KBM-7 (cell line): ENCODE measurements around the gene ZNF614.
"Not testable (repeated sequence)": the region's sequence is repeated elsewhere in the genome, so short reads cannot be mapped to it uniquely, and the experiment has no call there.

Experiments used
- DNase-seq: peaks from one replicate; pipeline ENCODE4 v3.0.0-alpha.2; 2015
- in situ Hi-C: fragments of 300-500 bp; cut with MboI; formaldehyde crosslinking; loops from 2 replicates; pipeline ENCODE4 v1.14.3; 2020; ENCODE audit warnings: low sequenced_read_pairs, low pct_unique_long_range_greater_than_20kb, mixed read lengths

Gene ZNF614

DNA sequence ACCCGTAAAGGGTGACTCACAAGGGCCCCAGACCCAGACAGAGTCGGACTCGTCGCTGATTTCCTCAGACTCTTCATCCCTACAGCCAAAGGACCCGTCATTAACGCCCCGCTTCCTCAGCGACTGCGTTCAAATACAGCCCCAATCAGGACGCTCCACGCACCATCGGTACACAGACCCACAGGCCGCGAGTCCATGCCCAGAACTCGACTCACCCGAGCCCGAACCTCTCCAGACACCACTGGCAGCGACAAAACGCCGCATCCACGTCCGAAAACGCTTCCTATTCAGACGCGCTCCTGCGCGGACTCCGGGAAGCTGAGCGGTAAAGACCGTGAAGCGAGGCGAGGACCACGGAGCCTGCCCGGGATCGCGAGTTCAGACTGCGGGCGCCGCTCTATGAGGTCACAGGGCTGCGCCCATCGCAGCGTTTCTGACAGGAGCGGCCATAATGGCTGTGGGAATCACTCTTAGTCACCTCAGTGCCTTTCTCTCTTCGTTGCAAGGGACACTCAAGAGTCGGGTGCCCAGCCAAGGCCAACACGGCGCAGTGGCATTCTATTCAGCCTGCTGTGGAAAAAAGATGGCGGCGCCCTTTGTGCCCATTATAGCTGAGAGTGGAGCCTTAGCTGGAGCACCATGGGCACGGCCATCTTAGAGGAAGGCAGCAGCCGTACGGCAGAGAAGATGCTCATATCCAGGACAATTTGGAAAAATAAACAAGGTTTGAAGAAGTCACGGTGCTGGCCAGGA lies at the start of gene ZNF614:
TSS of gene ZNF614 (minus strand) at position 353 of the 753 bp plus-strand sequence. CDS start 2,634 bp downstream, outside the sequence.
- peak; percentile 90 for DNase-seq
- in situ Hi-C loops = no loop called here

GRCh38 chr19:52070496-52070895 lies 42.3 kb upstream of the ZNF614 start:
- DNase-seq = no peak
- in situ Hi-C loops = no loop called here

DNA sequence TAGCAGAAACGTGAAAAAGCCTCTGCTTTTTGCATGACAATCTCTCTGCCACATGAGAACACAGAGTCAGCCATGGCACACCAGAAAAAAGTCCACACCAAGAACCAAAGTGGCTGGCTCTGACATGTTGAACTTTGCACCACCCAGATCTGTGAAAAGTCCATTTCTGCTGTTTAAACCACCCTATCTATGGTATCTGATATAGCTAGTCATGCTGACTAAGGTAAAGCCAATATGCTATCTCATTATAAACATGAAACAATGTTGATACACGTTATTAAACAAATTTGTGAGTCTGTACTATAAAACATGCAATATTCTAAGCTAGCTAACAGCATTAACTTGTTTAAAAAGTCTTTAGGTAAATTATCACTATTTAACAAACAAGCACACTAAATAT lies 41.5 kb upstream of the ZNF614 start:
- no peak for DNase-seq
- in situ Hi-C loops = no loop called here

DNA sequence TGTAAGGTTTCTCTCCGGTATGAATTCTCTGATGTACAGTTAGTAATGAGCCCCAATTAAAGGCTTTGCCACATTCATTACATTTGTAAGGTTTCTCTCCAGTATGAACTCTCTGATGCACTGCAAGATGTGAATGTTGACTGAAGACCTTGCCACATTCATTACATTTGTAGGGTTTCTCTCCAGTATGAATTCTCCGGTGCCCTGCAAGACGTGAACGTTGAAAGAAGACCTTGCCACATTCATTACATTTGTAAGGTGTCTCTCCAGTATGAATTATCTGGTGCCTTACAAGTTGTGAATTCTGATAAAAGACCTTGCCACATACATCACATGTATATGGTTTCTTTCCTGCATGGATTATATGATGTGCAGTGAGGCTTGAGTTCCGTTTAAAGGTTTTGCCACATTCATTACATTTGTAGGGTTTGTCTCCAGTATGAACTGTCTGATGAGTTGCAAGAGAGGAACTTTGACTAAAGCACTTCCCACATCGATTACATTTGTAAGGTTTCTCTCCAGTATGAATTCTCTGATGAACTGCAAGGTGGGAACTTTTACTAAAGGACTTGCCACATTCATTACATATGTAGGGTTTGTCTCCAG lies 38.2 kb upstream of the ZNF614 start:
- in situ Hi-C loops = no loop called here
- no peak for DNase-seq

DNA sequence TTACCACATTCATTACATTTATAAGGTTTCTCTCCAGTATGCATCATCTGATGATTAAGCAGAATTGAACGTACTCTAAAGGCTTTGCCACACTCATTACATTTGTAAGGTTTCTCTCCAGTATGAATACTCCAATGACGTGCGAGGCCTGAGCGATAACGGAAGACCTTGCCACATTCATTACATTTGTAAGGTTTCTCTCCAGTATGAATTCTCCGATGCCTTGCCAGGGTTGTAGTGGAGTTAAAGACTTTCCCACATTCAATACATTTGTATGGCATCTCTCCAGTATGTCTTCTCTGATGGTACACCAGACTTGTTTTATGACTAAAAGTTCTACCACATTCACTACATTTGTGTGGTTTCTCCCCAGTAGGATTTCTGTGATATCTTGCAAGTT lies 37.2 kb upstream of the ZNF614 start:
- in situ Hi-C loops = no loop called here
- DNase-seq = no peak

- DNase-seq, in situ Hi-C loops: not testable (repeated sequence)
Measured at GRCh38 chr19:52056480-52056879, 28.3 kb upstream of the ZNF614 start.

- in situ Hi-C loops, DNase-seq: not testable (repeated sequence)
Measured at GRCh38 chr19:52051736-52052135, 23.6 kb upstream of the ZNF614 start.

- in situ Hi-C loops = no loop called here
- peak; percentile 96 for DNase-seq
Measured at GRCh38 chr19:52048555-52049501, 20.6 kb upstream of the ZNF614 start, which contains the start of gene ZNF432. Gene ZNF432 (minus strand): TSS chr19:52048838. CDS start chr19:52046868, 1,970 bp downstream.

DNA sequence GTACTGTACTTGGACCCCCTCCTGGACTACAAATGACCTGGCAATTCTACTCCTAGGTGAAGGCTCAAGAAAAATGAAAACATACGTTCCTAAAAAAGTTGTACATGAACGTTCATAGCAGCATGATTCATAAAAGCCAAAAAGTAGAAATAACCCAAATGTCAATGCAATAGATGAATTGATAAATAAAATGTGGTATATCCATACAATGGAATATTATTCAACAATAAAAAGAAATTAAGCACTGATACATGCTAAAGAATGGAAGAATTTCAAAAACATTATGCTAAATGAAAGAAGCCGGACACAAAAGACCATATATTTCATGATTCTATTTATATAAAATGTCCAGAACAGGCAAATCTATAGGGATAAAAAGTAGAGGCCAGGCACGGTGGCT lies 11.0 kb upstream of the ZNF614 start:
- DNase-seq = no peak
- in situ Hi-C loops = no loop called here

DNA sequence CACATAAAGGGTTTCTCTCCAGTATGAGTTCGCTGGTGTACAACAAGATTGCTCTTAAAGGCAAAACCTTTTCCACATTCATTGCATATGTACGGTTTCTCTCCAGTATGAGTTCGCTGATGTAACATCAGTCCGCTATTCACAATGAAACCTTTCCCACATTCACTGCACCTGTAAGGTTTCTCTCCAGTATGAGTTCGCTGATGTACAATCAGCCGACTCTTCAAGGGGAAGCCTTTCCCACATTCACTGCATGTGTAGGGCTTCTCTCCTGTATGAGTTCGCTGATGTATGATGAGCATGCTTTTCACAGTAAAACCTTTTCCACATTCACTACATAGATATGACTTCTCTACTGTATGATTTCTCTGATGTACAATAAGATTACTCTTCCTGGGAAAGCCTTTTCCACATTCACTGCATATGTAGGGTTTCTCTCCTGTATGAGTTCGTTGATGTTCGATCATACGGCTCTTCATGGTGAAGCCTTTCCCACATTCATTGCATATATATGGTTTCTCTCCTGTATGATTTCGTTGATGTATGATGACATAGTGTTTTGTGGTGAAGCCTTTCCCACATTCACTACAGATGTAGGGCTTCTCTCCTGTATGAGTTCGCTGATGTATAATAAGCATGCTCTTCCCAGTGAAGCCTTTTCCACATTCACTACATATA lies 6.0 kb upstream of the ZNF614 start:
- in situ Hi-C loops = no loop called here
- no peak for DNase-seq

DNA sequence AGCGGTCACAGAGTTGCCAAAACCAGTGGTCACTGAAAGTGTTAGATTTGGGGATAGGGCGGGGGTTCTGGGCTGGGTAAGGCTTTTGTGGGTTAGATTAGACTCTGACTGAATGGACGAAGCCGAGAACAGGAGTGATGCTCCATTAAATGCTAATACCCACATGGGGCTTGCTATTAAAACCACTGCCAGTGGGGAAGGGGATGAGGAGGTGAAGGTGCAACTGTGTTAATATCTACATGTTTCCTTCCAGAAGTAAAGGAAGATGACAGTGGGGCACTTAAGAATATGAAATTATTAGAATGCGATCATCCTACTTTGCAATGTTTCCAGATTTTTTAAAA lies 573 bp upstream of the ZNF614 start:
- DNase-seq = no peak
- in situ Hi-C loops = no loop called here

- in situ Hi-C loops, DNase-seq: not testable (repeated sequence)
Measured at GRCh38 chr19:52026255-52026990, 1.8 kb downstream of the ZNF614 start.

- in situ Hi-C loops, DNase-seq: not testable (repeated sequence)
Measured at GRCh38 chr19:52024478-52024877, 3.7 kb downstream of the ZNF614 start.

DNA sequence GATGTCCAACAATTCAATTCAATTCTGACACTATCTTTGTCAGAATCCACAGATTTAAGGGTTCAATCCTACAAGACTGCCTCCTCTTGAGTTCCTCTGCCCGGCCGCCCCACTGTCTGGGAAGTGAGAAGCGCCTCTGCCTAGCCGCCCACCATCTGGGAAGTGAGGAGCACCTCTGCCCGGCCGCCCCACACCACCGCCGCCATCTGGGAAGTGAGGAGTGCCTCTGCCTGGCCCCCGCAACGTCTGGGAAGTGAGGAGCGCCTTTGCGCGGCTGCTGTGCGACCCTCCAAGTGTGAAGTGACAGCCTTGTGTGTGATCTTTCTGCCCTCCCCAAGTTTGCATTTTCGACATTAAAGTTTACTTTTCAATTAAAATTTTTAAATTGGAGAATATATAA lies 6.0 kb downstream of the ZNF614 start:
- no peak for DNase-seq
- in situ Hi-C loops = no loop called here

GRCh38 chr19:52020506-52020905 lies 7.7 kb downstream of the ZNF614 start:
- DNase-seq = no peak
- in situ Hi-C loops = no loop called here

DNA sequence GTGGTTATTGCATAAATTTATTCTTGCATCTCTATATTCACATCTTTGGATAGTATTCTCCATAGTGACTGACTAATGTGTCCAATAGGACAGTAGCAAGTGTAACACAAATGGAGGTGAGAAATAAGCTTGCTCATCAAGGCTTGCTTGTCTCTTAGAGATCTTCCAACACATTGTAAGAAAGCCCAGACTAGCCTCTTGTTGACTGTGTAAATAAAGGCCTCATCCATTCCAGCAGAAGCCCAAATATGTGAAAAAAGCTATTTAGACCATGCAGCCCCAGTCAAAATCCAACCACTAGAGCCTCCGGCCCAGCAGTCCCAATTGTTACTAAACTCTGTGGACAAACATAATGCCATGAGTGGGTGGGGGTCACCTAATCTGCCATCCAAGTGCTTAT lies 17.5 kb downstream of the ZNF614 start:
- in situ Hi-C loops = no loop called here
- DNase-seq = no peak

DNA sequence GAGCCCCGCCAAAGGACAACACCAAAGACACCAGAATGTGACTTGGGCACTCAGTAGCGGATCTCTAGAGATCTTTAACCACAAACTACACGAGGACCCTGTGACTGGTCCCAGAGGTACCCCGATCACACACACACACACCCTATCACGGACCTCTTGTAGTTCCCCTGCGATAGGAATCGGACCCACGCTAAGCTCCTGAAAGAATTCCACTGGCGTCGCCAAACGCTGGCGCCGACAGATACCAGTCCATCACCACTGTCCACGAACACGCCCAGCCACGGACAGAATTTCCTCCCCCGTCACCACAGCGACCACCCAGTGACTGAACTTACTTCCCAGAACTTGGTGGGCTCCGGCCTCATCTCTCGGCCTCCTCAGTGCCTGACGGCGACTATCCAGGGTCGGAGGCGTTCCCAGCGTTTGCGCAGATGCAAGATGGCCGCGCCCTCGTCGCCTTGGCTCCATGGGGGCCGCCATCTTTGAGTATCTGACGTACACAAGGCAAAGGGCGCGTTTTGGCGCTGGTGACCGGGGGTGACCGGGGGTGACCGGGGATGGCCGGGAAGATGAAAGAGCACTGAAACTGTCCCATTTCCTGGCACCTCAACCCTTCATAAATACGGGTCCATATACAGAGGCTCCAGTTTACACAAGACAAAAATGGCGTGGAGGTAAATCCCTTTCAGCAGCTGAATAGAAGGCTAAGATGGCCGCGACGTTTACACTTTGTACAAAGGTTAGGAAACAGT lies 20.2 kb downstream of the ZNF614 start, which contains the start of gene ZNF615:
TSS of gene ZNF615 (minus strand) at position 406 of the 752 bp plus-strand sequence. CDS start 4,500 bp downstream, outside the sequence.
- peak; percentile 86 for DNase-seq

DNA sequence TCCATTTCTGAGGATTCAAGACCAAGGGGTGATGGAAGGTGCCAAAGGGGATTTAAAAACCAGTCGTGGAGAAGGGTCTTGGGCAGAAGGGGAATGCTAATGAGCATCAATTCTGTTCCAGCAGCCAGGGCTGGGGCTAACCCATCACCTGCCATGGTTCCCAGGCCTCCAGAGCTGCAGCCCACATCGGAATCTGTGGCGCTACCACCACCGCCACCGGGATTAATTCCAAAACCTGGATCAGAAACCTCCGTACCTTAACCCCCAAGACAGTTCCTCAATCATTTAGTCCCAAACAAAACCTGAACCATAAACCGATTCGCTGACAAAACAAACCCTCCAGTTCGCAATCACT lies 20.8 kb downstream of the ZNF614 start:
- in situ Hi-C loops = no loop called here
- DNase-seq = no peak

More for the DNA sequence above, 20.2 kb downstream of the ZNF614 start, which contains the start of gene ZNF615:
- in situ Hi-C loops = no loop called here
